Lower leg skin (tissue), 3 donors: ENCODE results near the gene ERRFI1.

Experiments
- CTCF ChIP-seq, 3 donors: fragments of 450-650 bp; IDR thresholded peaks; one replicate each; pipeline ENCODE4 v1.5.1; 2016; ENCODE audit warnings: antibody characterized with exemption in 3 of 3, mild to moderate bottlenecking in 3 of 3, moderate library complexity in 2 of 3
- POLR2A ChIP-seq, 2 donors: fragments of 450-650 bp; IDR thresholded peaks; one replicate each; pipeline ENCODE4 v1.6.1; 2016 to 2017; ENCODE audit warnings: antibody characterized with exemption in 2 of 2, mild to moderate bottlenecking in 1 of 2, moderate library complexity in 1 of 2

DNA sequence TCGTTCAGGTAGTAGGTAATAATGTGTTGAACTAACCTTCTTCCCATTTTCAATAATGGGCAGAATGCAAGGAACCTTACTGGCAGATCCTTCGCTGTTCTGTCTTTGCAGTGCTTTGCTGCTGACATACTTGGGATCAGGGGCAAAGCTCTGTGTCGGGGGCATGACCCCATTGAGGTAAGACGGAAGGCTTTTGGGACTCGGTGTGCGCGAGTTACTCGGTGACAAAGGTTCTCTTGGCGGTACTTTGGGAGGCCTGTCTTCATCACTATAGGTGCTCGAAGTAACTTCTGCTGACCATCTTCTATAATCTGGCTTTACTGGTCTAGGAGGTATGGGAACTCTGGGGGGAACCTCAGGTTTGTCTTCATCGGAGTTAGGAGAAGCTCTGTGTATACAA lies 12.7 kb downstream of the ERRFI1 start:
- TF ChIP-seq CTCF (IDR thresholded peaks at IDR 0.05) (no peak), POLR2A (IDR thresholded peaks at IDR 0.05) (no peak)
